ENCODE data around the gene UBTF. TPM values are rescaled to one million over a fixed set of nuclear protein-coding genes. Genes with fewer than 3 reads are reported as not detected.
A peak's percentile ranks its signal among the peaks of the same experiment; 100 is the strongest.

UBTF gene
- total and polyA plus RNA-seq, 11 donors = 33.1 to 61.2 (median 44.1) TPM

DNA sequence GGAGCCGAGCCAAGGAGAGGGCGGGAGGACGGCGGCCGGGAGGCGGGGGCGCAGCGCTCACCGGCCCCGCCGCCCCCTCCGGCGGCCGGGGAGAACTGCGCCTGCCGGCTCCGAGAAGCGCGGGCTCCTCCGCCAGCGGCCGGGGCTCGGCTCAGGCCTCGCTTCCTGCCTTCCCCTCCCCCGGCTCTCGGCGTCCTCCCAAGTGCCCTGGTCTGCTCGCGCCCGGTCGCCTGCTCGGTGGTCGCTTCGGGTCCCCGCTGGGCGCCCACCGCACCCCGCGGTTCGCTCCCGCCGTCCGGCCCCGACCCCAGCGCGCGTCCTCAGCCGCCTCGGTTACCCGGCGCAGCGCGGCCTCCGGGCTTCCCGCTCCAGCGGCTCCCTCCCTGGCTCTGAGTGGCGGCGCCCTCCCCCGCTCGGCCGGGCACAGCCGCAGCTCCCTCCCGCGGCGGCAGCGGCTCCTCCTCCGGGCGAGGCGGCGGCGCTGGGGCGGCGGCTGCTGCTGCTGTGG, 313 bp downstream of the UBTF start:
- Histone ChIP-seq H3K36me3 (peaks cover 5 to 32% (median 29%) of the 10 kb centered on the region in 9 donors), H3K27me3 (no peaks in the 10 kb centered on the region), H3K27ac (peak overlapping the region; percentile 97 to 100 (median 100)), H3K9me3 (no peaks in the 10 kb centered on the region), H3K4me3 (peak overlapping the region; percentile 76 to 100 (median 96)), H3K4me1 (peaks cover 4 to 50% (median 42%) of the 10 kb centered on the region in 12 donors)
- WGBS, 4 donors = 0 to 1% (median 0%) methylated on average over 3 to 73 of the region's 73 CpGs
- TF ChIP-seq POLR2A (IDR thresholded peaks at IDR 0.05) = peak in 1 of 2 donors; percentile 28
- TF ChIP-seq, protein P1, sequence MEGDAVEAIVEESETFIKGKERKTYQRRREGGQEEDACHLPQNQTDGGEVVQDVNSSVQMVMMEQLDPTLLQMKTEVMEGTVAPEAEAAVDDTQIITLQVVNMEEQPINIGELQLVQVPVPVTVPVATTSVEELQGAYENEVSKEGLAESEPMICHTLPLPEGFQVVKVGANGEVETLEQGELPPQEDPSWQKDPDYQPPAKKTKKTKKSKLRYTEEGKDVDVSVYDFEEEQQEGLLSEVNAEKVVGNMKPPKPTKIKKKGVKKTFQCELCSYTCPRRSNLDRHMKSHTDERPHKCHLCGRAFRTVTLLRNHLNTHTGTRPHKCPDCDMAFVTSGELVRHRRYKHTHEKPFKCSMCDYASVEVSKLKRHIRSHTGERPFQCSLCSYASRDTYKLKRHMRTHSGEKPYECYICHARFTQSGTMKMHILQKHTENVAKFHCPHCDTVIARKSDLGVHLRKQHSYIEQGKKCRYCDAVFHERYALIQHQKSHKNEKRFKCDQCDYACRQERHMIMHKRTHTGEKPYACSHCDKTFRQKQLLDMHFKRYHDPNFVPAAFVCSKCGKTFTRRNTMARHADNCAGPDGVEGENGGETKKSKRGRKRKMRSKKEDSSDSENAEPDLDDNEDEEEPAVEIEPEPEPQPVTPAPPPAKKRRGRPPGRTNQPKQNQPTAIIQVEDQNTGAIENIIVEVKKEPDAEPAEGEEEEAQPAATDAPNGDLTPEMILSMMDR (IDR thresholded peaks at IDR 0.05) = peak in 11 of 12 donors; percentile 13 to 61 (median 45)
- DNase-seq (peak; percentile 64 to 85 (median 71)), ATAC-seq (peak in 3 of 4 donors; percentile 3 to 39 (median 7))
- intact Hi-C loops (cut with DNase I) = loop anchor here in 4 of 10 donors (1.0 to 10.0 kb wide), 5 partner anchors 19 to 286 kb away; partner anchors contain the start of genes SLC25A39 (in 2 of the 4) and GPATCH8 (in 1 of the 4)

DNA sequence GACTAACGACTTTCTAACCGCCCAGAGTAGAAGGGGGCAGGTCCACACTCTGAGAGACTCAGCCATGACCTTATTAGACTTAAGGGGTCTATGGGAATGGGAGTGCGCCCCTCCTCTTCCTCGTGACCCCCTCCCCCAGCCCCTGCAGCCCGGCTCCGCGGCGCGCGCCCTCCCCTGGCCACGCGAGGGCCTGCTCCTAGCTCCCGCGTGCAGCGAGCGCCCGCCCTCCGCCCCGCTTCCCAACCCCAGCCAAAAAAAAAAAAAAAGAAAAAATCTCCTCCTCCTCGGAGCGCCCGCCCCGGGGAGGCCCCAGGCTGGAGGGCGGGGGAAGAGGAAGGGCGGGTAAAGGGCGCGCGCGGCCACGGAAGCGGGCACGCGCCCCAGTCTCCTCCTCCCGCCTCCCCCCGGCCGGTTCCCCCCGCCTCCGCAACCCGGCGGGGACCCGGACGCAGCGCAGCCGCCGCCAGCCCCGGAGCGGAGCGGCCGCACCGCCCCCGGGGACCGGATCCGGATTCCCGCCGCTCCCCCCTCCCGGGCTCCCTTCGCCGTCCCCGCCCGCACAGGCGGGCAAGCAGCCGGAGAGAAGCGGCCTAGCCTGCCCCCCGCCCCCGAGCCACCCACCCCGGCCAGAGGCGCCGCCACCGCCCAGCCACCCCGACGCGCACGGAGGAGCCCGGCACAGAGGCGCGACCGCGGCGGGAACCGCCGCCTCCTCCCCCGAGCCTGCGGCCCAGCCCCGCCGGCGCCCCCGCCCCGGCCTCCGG, 949 bp downstream of the UBTF start:
- peak; percentile 90 to 95 (median 92) for DNase-seq

DNA sequence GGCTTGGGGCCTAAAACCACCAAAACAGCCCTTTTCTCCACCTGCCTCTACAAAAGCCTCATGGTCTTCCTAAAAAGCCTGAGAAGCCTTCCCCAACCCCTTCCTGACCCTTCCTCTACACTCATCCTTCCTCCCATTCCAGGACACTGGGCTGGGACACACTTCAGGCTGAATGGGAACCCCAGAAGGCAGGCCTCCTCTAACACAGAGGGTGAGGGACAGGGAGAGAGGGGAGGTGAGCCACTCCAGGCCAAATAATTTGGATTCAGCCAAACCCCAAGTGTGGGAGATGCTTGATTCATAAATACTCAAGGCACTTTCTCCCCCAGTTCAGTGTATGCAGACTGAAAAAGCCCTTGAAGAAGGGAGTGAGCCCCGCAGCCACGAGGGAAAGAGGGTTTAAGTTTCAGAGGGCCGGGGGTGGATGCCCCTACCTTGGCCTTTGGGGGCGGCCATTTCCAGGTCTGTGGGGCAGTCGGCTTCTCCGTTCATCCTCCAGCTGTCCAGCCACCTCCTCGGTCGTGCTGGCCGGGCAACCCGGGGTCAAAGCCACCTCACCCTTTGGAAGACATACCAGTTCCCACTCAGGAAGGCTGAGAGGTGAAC, 1.6 kb downstream of the UBTF start:
- intact Hi-C loops (cut with DNase I) = loop anchor here in 6 of 10 donors (1.0 to 10.0 kb wide), 5 partner anchors 18 to 287 kb away; partner anchors contain the start of genes SLC25A39 (in 3 of the 6) and GPATCH8 (in 1 of the 6)
- no peak for ATAC-seq
- Histone ChIP-seq H3K9me3 (no peaks in the 10 kb centered on the region), H3K36me3 (peaks cover 5 to 45% (median 39%) of the 10 kb centered on the region in 9 donors), H3K27me3 (no peaks in the 10 kb centered on the region), H3K4me3 (peak overlapping the region; percentile 8 to 100 (median 96)), H3K27ac (peak overlapping the region in 11 of 12 donors; percentile 97 to 100 (median 100)), H3K4me1 (peaks cover 4 to 37% (median 30%) of the 10 kb centered on the region in 12 donors)
- peak in 2 of 5 donors; percentile 43 to 51 for DNase-seq
- WGBS, 4 donors = 7 to 13% (median 8%) methylated on average over 9 to 10 of the region's 10 CpGs
- no peak for TF ChIP-seq POLR2A (IDR thresholded peaks at IDR 0.05)
- TF ChIP-seq, protein P1 (IDR thresholded peaks at IDR 0.05) = no peak

More for the DNA sequence above, 949 bp downstream of the UBTF start:
- Histone ChIP-seq H3K4me1 (peaks cover 4 to 44% (median 37%) of the 10 kb centered on the region in 12 donors), H3K9me3 (no peaks in the 10 kb centered on the region), H3K27ac (peak overlapping the region; percentile 97 to 100 (median 100)), H3K4me3 (peak overlapping the region; percentile 76 to 100 (median 96)), H3K36me3 (peaks cover 5 to 38% (median 35%) of the 10 kb centered on the region in 9 donors), H3K27me3 (no peaks in the 10 kb centered on the region)
- TF ChIP-seq, protein P1 (IDR thresholded peaks at IDR 0.05) = peak; percentile 57 to 88 (median 71)
- peak in 1 of 2 donors; percentile 62 for TF ChIP-seq POLR2A (IDR thresholded peaks at IDR 0.05)
- peak; percentile 68 to 81 (median 73) for ATAC-seq
- intact Hi-C loops (cut with DNase I) = loop anchor here in 5 of 10 donors (1.0 to 10.0 kb wide), 5 partner anchors 18 to 286 kb away; partner anchors contain the start of genes SLC25A39 (in 2 of the 5) and GPATCH8 (in 1 of the 5)
- 0 to 1% (median 0%) methylated on average over 18 to 87 of the region's 89 CpGs for WGBS, 4 donors
